ENCODE data around the gene ITGAL.

DNA sequence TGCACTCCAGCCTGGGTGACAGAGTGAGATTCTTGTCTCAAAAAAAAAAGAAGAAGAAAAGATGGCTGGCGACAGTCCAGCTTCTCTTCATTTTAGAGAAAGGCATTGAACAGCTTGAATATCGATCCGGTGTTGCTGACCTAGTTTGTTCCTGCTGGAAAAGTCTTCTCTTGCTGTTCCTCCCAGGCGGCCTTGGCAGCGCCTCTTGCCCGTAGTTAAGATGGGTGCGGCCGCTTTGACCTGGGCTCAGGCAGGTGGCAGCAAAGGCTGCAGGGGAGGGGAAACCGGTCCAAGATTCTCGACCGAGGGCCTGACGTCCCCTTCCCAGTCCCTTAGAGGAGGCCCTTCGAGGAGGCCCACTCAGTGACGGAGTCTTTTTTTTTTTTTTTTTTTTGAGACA lies 89.5 kb downstream of the ITGAL start:
- TF ChIP-seq CTCF (IDR thresholded peaks at IDR 0.05; ENCODE audit: poor library complexity), result no peak
- no peak for TF ChIP-seq EZH2 (IDR thresholded peaks at IDR 0.05; ENCODE audit: borderline replicate concordance)

Data from hepatocyte (in vitro differentiated cells).